ENCODE results near the gene ACTL8. TPM values are rescaled to one million over a fixed set of nuclear protein-coding genes. Genes with fewer than 3 reads are reported as not detected.

The ACTL8 gene
- total RNA-seq, 3 donors from 2014 or later, result not detected

GRCh38 chr1:17795836-17796645 is 40.9 kb downstream of the ACTL8 start:
- Histone ChIP-seq H3K36me3 (no peaks in the 10 kb centered on the region), H3K27me3 (peaks cover 0 to 62% of the 10 kb centered on the region in 2 donors), H3K9me3 (no peaks in the 10 kb centered on the region), H3K27ac (no peak overlapping the region), H3K4me3 (no peak overlapping the region), H3K4me1 (no peaks in the 10 kb centered on the region)
- intact Hi-C loops (cut with DNase I; ENCODE audit: low total_unique reads), result no loop called here
- TF ChIP-seq POLR2AphosphoS5 (IDR thresholded peaks at IDR 0.05) (no peak), POLR2A (IDR thresholded peaks at IDR 0.05) (no peak), CTCF (IDR thresholded peaks at IDR 0.05) (no peak)
- DNase-seq (ENCODE audit: low spot score in 2 of 2), result no peak

DNA sequence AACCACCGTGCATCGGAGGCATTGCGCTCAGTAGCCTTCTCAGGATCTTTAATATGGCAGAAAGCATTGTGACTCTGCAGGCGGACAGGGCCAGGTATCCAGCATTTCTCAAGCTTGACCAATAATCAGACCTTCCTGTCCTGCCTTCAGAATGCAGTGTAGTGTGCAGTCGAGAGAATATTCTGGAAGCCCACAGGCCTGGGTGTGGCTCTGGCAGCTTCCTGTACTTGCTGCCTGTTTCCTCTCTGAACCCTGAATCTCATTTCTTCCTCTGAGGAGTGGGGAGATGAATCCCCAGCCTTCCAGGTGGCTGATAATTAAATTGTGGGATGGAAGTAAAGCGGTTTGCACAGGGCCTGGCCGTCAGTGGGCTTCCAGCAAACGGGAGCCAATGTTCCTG is 42.3 kb downstream of the ACTL8 start:
- no peak overlapping the region for H3K27ac ChIP-seq
- H3K4me3 ChIP-seq, result no peak overlapping the region
- peaks cover 0 to 51% of the 10 kb centered on the region in 2 donors for H3K27me3 ChIP-seq
- H3K9me3 ChIP-seq, result no peaks in the 10 kb centered on the region
- DNase-seq (ENCODE audit: low spot score in 2 of 2), result no peak
- no peaks in the 10 kb centered on the region for H3K4me1 ChIP-seq
- H3K36me3 ChIP-seq, result no peaks in the 10 kb centered on the region
- intact Hi-C loops (cut with DNase I; ENCODE audit: low total_unique reads), result no loop called here
- TF ChIP-seq POLR2A (IDR thresholded peaks at IDR 0.05) (no peak), CTCF (IDR thresholded peaks at IDR 0.05) (no peak), POLR2AphosphoS5 (IDR thresholded peaks at IDR 0.05) (no peak)

GRCh38 chr1:17798011-17798410 is 42.9 kb downstream of the ACTL8 start:
- H3K27ac ChIP-seq, result no peak overlapping the region
- no peaks in the 10 kb centered on the region for H3K4me1 ChIP-seq
- intact Hi-C loops (cut with DNase I; ENCODE audit: low total_unique reads), result no loop called here
- H3K9me3 ChIP-seq, result no peaks in the 10 kb centered on the region
- peaks cover 0 to 45% of the 10 kb centered on the region in 2 donors for H3K27me3 ChIP-seq
- H3K36me3 ChIP-seq, result no peaks in the 10 kb centered on the region
- no peak overlapping the region for H3K4me3 ChIP-seq
- no peak for DNase-seq (ENCODE audit: low spot score in 2 of 2)
- no peak for TF ChIP-seq POLR2AphosphoS5 (IDR thresholded peaks at IDR 0.05)
- TF ChIP-seq POLR2A (IDR thresholded peaks at IDR 0.05), result no peak
- no peak for TF ChIP-seq CTCF (IDR thresholded peaks at IDR 0.05)

- Histone ChIP-seq H3K9me3 (no peaks in the 10 kb centered on the region), H3K27me3 (peaks cover 0 to 37% of the 10 kb centered on the region in 2 donors), H3K4me3 (no peak overlapping the region), H3K4me1 (no peaks in the 10 kb centered on the region), H3K27ac (no peak overlapping the region), H3K36me3 (no peaks in the 10 kb centered on the region)
- intact Hi-C loops (cut with DNase I; ENCODE audit: low total_unique reads), result no loop called here
- TF ChIP-seq POLR2A (IDR thresholded peaks at IDR 0.05) (no peak), CTCF (IDR thresholded peaks at IDR 0.05) (no peak), POLR2AphosphoS5 (IDR thresholded peaks at IDR 0.05) (no peak)
- no peak for DNase-seq (ENCODE audit: low spot score in 2 of 2)
These were observed 43.8 kb downstream of the ACTL8 start for GRCh38 chr1:17798799-17799382.

GRCh38 chr1:17799642-17800041 is 44.5 kb downstream of the ACTL8 start:
- no peak for DNase-seq (ENCODE audit: low spot score in 2 of 2)
- H3K4me1 ChIP-seq, result no peaks in the 10 kb centered on the region
- H3K27me3 ChIP-seq, result peaks cover 0 to 30% of the 10 kb centered on the region in 2 donors
- no peak for TF ChIP-seq CTCF (IDR thresholded peaks at IDR 0.05)
- TF ChIP-seq POLR2AphosphoS5 (IDR thresholded peaks at IDR 0.05), result no peak
- no peak for TF ChIP-seq POLR2A (IDR thresholded peaks at IDR 0.05)
- intact Hi-C loops (cut with DNase I; ENCODE audit: low total_unique reads), result no loop called here
- no peaks in the 10 kb centered on the region for H3K36me3 ChIP-seq
- H3K27ac ChIP-seq, result no peak overlapping the region
- no peak overlapping the region for H3K4me3 ChIP-seq
- H3K9me3 ChIP-seq, result no peaks in the 10 kb centered on the region
